ENCODE data around the gene RNF34.

The RNF34 gene

DNA sequence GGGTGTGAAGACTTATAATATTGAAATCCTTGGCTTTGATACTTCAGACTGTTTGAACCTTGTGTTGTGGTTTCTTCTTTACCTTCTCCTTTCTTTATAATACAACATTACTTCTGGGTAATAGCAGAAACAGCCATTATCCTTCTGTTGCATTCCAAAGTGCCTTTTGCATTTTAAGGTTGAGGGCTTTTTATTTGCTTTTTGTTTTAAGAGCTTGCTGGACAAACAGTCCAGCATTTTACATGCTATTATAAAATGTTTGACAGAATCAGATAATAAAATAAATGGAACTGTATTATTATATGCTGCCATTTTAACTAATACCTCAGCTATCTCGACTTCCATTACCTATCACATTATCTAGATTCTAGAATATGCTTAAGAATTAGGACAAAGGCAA, 14.0 kb downstream of the RNF34 start:
- TF ChIP-seq, protein P1, sequence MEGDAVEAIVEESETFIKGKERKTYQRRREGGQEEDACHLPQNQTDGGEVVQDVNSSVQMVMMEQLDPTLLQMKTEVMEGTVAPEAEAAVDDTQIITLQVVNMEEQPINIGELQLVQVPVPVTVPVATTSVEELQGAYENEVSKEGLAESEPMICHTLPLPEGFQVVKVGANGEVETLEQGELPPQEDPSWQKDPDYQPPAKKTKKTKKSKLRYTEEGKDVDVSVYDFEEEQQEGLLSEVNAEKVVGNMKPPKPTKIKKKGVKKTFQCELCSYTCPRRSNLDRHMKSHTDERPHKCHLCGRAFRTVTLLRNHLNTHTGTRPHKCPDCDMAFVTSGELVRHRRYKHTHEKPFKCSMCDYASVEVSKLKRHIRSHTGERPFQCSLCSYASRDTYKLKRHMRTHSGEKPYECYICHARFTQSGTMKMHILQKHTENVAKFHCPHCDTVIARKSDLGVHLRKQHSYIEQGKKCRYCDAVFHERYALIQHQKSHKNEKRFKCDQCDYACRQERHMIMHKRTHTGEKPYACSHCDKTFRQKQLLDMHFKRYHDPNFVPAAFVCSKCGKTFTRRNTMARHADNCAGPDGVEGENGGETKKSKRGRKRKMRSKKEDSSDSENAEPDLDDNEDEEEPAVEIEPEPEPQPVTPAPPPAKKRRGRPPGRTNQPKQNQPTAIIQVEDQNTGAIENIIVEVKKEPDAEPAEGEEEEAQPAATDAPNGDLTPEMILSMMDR (IDR thresholded peaks at IDR 0.05): no peak
- H3K4me2 ChIP-seq (ENCODE audit: low read length): no peak overlapping the region
- no peaks in the 10 kb centered on the region for H3K9me3 ChIP-seq (ENCODE audit: control insufficient read depth, low read length)
- H3K79me2 ChIP-seq: peaks cover 25% of the 10 kb centered on the region
- H3K36me3 ChIP-seq (ENCODE audit: control insufficient read depth, insufficient read depth, low read length): no peaks in the 10 kb centered on the region
- H3K27ac ChIP-seq: no peak overlapping the region
- no peak overlapping the region for H2AFZ ChIP-seq
- no peak overlapping the region for H3K4me3 ChIP-seq (ENCODE audit: low read depth, low read length)
- H3K27me3 ChIP-seq (ENCODE audit: control insufficient read depth, insufficient read depth, low read length): no peaks in the 10 kb centered on the region
- H3K4me1 ChIP-seq: no peaks in the 10 kb centered on the region
- H3K9ac ChIP-seq: no peak overlapping the region

DNA sequence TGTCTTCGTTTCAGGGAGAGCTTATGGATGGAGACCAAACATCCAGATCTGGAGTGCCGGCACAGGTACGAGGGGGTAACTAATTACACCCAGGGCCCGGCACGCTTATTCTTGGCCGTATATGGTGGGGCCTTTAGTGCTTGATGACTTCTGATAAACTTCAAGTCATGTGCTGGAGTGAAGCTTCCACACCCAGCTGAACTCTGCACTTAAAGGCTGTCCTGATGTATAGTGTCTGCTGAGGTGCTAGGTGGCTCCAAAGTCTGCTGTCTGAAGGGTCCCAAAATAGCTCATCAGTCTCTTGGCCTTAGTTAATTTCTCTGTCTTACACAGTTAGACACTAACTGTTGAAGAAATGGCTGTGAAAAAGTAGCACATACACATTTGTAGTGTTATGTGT, 17.9 kb downstream of the RNF34 start:
- Histone ChIP-seq H3K9me3 (ENCODE audit: control insufficient read depth, low read length) (no peaks in the 10 kb centered on the region), H3K9ac (no peak overlapping the region), H3K4me3 (ENCODE audit: low read depth, low read length) (no peak overlapping the region), H3K27ac (no peak overlapping the region), H3K79me2 (peaks cover 10% of the 10 kb centered on the region), H3K4me1 (no peaks in the 10 kb centered on the region), H3K4me2 (ENCODE audit: low read length) (no peak overlapping the region), H3K27me3 (ENCODE audit: control insufficient read depth, insufficient read depth, low read length) (no peaks in the 10 kb centered on the region), H2AFZ (no peak overlapping the region), H3K36me3 (ENCODE audit: control insufficient read depth, insufficient read depth, low read length) (no peaks in the 10 kb centered on the region)
- TF ChIP-seq, protein P1 (IDR thresholded peaks at IDR 0.05): no peak

DNA sequence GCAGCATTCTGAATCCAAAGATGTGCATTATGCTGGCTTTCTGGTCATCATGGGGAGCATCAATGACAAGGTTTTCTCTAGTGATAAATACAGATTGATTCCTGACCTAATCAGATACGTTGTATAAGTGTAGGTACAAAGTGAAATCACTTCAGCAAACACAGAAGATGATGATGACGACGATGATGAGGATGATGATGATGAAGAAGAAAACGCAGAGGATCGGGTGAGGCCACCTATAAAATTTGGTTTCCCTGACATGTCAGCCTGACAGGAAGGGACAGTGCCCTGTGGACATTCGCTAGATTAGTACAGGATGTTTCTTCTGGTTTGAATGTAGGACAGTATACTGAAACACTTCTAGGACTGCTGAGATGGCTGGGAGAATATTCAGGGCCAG, 20.2 kb downstream of the RNF34 start:
- H3K9ac ChIP-seq: no peak overlapping the region
- TF ChIP-seq, protein P1 (IDR thresholded peaks at IDR 0.05): no peak
- no peaks in the 10 kb centered on the region for H3K27me3 ChIP-seq (ENCODE audit: control insufficient read depth, insufficient read depth, low read length)
- H3K9me3 ChIP-seq (ENCODE audit: control insufficient read depth, low read length): no peaks in the 10 kb centered on the region
- H3K4me2 ChIP-seq (ENCODE audit: low read length): no peak overlapping the region
- H2AFZ ChIP-seq: no peak overlapping the region
- H3K4me3 ChIP-seq (ENCODE audit: low read depth, low read length): no peak overlapping the region
- no peaks in the 10 kb centered on the region for H3K79me2 ChIP-seq
- H3K36me3 ChIP-seq (ENCODE audit: control insufficient read depth, insufficient read depth, low read length): no peaks in the 10 kb centered on the region
- H3K4me1 ChIP-seq: no peaks in the 10 kb centered on the region
- H3K27ac ChIP-seq: no peak overlapping the region

DNA sequence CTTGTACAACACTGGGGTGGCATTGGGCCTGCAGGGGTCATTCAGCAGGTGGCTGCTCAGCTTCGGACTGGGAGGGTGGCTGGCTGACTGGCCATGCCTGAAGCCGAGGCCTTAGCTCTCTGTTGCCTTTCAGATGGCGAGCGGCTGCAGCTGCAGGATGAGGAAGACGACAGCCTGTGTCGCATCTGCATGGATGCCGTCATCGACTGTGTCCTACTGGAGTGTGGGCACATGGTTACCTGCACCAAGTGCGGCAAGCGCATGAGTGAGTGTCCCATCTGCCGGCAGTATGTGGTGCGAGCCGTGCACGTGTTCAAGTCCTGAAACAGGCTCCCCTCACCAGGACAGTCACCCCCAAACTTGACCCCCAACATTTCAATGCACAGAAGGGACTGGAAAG, 23.3 kb downstream of the RNF34 start:
- no peaks in the 10 kb centered on the region for H3K36me3 ChIP-seq (ENCODE audit: control insufficient read depth, insufficient read depth, low read length)
- H3K4me3 ChIP-seq (ENCODE audit: low read depth, low read length): no peak overlapping the region
- H3K27me3 ChIP-seq (ENCODE audit: control insufficient read depth, insufficient read depth, low read length): no peaks in the 10 kb centered on the region
- no peaks in the 10 kb centered on the region for H3K79me2 ChIP-seq
- no peaks in the 10 kb centered on the region for H3K9me3 ChIP-seq (ENCODE audit: control insufficient read depth, low read length)
- no peak overlapping the region for H3K27ac ChIP-seq
- no peak overlapping the region for H3K4me2 ChIP-seq (ENCODE audit: low read length)
- H3K4me1 ChIP-seq: no peaks in the 10 kb centered on the region
- no peak overlapping the region for H3K9ac ChIP-seq
- TF ChIP-seq, protein P1 (IDR thresholded peaks at IDR 0.05): no peak
- no peak overlapping the region for H2AFZ ChIP-seq

Data from parathyroid adenoma (tissue), 2 donors.